Esophagus mucosa (tissue), 1 donor: ENCODE data around the gene ARHGAP33. TPM values are rescaled to one million over a fixed set of nuclear protein-coding genes. Genes with fewer than 3 reads are reported as not detected.
"Not testable (repeated sequence)": the region's sequence is repeated elsewhere in the genome, so short reads cannot be mapped to it uniquely, and the experiment has no call there.

ENCODE experiments used
- ATAC-seq: fragments of 200-7000 bp; cut with Tn5 transposase; one replicate; pipeline ENCODE4 v1.9.1; 2020
- total RNA-seq: library from RNA; stranded (reverse); gene quantifications from one replicate; pipeline ENCODE4 v1.2.4, GENCODE V29; 2023
- donor health status: DM: yes; HTN: yes; CAD: no.

The ARHGAP33 gene
- total RNA-seq, 1 donor from 2014 or later, result 3.9 TPM

DNA sequence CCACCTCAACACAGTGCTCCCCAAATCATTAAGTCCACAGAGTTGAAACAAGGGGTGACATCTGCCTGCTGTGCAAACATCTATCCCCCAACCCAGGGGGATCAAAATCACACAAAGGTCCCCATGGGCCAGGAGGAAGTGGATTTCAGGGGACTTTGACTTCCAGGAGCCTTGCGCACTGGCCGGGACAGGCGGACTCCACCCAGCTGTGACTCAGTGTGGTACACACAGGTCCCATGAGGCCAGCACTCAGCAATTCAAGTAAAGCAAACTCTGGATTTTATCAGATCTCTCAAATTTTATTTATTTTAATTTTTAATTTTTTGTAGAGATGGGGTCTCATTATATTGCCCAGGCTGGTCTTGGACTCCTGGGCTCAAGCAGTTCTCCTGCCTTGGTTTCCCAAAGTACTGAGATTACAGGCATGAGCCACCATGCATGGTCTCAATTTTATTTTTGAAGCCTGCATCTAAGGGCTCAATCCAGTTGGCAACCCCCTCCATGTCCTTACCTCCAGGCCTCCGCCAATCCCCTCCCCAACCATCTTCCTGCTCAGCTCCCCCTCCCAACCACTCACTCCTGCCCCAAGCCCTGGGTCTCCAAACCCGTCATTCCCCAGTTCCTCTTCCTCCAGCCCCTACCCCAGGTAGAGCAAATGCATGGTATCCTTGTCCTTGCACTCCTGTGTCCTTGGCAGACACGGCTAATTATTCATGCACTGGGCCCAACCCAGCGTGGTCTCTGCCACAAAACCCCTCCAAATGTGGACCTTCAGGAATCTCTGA, 18.2 kb downstream of the ARHGAP33 start:
- no peak for ATAC-seq

DNA sequence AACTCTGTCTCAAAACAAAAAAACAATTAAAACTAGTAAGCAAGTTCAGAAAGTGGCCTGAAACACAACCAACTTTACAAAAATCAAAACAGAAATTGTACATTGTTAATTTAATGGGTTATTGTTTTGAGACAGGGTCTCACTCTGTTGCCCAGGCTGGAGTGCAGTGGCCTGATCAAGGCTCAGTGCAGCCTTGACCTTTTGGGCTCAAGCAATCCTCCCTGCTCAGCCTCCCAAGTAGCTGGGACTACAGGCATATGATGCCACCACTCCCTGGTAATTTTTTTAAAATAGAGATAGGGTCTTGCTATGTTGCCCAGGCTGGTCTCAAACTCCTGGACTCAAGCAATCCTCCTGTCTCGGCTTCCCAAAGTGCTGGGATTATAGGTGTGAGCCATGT, 20.2 kb downstream of the ARHGAP33 start:
- ATAC-seq, result not testable (repeated sequence)

DNA sequence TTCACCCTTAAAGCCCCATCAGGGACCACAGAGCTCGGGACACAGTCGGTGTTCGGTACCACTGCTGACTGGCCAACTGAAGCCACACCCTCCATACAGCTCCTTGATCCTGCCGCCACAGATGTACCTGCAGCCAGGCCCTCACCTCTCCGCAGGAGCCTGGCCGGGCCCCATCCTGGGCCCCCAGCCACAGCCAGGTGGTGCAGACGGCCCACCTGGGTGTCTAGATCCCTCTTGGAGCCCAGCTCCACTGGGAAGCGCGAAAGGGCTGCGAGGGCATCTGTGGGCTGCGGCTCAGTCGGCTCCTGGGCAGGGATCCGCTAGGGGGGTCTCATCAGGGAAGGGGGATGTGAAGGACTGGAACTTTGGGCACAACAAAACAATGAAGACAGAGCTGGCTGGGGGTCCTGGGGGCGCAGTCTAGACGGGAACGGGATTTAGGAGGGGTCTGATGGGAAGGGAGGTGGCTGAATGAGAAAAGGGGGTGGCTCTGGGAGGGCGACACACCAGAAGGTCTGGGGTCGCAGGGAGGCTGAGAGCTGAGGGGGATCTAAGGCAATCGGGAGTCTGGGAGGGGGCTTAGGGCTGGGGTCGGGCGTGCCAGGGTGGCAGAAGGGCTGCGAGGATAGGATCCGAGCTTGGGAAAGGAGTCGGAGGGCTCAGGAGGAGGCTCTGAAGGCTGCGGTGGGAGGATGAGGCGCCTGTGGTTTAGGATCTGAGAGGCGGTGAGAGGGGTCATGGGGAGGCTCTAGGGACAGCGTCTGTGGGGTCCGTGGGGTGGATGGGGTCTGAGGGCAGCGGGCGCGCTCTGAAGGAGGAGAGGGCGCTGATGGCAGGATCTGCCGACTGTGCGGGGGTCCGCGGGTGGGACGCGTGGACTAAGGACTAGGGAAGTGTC, 21.5 kb downstream of the ARHGAP33 start:
- peak; percentile 19 for ATAC-seq

DNA sequence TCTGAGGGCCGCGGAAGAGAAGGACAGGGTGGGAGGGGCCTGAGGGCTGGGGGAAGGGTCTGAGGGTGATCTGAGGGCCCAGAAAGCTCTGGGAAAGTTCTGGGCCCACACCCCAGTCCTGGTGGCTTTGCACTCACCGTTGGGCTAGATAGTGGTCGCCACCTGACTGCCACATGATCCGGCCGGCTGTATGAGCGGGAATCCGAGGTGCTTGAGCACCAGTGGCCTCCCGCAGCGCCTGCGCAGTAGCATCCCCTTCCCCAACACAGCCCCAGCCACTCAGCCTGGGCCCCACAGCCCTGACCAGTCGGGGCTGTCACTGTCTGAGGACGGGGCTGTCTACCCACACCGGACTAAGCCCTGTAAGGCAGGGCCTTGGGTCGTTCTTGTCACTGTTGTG, 22.3 kb downstream of the ARHGAP33 start:
- no peak for ATAC-seq

DNA sequence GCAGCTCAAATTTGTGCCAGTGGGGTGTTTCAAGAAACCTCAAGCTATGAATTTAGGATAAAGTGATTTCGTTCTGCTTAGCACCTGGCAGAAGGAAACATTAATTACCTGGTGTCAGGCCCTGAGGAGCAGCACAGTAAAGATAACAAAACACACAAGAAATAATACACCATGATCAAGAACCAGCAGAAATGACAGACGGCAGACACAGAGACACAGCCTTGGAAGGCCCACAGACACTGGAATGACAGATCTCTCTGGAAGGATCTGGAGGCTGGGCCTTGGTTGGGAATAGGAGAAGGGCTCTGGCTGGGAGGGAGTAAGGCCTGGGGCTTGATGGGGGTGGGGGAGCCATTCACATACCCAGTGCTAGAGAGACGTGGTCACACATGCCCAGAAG, 26.5 kb downstream of the ARHGAP33 start:
- no peak for ATAC-seq

DNA sequence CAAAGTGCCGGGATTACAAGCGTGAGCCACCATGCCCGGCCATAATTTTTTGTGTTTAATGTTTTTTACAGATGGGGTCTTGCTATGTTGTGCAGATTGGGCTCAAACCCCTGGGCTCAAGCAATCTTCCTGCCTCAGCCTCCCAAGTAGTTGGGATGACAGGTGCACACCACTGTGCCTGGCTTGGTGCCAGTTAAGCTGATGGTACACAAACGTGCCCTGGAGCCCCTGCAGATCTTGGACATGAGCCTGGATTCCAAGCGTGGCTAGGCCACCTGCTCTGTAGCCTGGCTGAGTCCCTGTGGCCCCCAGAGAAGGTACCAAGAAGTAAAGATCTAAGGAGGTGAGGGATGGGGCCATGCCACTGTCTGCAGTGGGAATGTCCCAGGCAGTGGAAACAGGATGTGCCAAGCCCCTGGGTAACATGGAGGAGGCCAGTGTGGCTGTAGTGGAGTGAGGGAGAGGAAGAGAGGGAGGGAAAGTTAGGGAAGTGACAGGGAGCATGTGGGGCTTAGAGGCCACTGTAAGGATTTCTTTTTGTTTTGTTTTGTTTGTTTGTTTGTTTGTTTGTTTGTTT, 30.2 kb downstream of the ARHGAP33 start:
- no peak for ATAC-seq

DNA sequence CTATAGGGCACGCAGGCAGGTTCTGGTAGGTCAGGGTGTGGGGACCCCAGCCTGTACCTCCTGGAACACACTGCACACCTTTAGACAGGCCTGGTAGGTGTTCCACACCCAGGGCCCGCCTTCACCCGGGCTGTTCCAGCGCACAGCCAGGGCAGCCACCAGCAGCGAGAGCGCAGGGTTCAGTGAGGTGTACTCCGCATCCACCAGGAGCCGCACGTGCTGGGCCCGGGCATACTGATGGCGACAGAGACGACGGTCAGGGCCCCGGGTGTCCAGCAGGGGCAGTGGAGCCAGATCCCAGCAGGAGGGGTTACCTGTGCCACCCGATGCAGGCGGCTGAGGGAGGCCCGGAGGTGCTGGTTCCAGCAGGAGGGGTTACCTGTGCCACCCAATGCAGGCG, 31.2 kb downstream of the ARHGAP33 start:
- no peak for ATAC-seq

DNA sequence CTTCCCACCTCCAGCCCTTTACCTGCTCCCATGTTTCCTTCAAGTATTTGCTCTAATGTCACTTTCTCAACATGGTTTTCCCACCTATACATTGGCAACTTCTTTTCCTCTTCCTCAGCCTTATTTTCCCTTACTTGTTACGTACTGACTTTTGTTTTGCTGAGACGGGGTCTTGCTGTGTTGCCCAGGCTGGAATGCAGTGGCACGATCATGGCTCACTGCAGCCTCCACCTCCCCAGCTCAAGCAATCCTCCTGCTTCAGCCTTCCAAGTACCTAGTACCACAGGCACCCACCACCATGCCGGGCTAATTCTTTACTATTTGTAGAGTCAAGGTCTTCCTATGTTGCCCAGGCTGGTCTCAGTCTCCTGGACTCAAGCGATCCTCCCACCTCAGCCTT, 32.3 kb downstream of the ARHGAP33 start:
- ATAC-seq, result no peak

DNA sequence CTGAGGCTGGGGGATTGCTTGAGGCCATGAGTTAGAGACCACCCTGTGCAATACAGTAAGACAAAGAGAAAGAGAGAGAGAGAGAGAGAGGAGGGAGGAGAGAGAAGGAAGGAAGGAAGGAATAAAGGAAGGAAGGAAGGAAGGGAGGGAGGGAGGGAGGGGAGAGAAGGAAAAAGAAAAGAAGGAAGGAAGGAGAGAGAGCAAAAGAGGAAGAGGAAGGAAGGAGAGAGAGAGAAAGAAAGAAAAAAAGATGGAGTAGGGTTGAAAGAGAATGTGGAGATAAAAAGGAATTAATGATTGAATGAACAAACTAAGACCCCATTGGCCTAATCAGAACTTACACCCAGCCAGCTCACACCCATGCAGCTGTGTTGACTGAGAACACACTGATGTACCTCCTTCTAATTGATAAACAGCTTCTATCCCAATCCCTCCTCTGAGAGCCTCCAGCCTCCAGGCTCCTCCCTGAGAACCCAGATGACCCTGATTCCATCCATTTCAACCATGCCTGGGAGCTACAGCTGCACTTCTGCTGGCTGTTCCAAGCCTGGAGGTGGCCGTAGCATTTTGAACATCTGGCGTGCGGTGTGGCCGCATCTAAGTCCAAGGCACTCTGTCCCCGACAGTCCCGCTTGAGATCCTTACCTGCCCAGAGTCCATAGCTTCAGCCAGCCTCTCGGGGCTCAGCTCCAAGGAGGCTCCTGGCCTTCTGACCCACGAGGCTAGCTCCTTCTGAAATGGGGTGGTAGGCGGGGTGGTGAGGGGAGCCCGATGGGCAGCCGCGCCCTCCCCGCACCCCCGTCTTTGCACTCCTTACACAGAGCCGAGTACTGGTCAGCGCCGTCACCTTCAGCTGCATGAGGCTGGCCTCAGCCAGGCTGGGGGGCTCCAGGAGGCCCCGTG, 36.2 kb downstream of the ARHGAP33 start:
- ATAC-seq, result no peak

DNA sequence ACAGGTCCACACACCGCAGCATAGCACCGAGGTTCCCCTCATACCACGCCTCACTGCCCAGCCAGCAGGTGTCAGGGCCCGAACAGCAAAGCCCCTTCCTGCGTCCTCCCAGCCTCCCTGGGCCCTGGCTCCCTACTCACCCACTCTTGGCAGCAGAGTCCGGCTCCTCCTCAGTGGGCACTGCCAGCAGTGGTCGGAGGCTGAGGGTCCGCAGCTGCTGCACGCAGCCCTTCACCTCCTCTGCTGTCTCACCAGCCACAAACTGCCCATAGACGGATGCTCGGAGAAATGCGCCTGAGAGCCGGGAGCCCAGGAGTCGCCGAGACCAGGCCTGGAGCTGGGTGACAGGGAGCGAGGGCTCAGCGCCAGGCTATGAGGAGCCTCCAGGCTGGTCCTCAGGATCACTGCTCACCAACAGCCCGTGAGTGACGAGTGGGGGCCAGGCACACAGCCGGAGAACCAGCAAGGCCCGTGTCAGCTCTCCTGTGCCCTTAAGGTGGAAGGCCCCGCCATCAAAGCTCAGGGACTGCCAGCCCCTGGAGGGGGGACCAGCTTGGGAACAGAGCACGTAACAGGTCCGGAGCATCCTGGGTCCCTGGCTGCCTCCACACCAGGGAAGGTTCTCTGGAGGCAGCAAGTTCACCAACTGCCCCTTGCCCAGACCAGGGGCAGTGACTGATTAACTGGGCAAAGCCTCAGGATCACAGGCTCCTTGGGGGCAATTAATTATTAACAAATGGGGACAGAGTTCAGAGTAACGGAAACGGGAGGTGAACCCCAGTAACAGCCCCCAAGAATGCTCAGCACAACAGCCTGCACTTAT, 37.1 kb downstream of the ARHGAP33 start, which contains the start of gene PRODH2:
Gene PRODH2, minus strand, starts transcription at position 626 of the 823 bp plus-strand sequence. Its CDS starts 40 bp downstream, at position 586.
- peak; percentile 15 for ATAC-seq

DNA sequence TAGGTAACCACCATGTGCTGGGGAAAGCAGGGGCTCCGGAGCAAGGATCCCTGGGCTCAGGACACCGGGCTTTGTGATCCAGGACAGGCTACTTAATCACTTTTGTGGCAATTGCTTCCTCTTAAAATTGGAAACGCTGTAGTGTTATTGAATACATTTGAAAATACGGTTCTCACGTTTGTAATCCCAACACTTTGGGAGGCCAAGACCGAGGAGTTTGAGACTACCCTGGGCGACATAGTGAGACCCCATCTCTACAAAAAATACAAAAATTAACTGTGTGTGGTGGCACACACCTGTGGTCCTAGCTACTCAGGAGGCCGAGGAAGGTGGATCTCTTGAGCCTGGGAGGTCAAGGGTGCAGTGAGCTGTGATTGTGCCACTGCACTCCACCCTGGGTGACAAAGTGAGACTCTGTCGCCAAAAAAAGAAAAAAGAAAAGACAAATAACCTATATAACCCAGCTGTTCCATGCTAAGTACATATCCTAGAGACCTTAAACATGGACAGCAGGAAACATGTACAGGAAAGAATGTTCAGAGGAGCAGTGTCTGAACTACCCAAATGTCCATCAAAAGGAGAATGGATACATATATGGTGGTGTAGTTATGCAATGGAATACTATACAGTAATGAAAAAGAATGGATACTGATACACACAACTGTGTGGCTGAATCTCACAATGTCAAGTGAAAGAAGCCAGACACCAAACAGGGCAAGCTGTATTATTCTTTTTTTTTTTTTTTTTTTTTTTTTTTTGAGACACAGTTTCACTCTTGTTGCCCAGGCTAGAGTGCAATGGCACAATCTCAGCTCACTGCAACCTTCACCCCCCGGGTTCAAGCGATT, 37.9 kb downstream of the ARHGAP33 start:
- no peak for ATAC-seq

DNA sequence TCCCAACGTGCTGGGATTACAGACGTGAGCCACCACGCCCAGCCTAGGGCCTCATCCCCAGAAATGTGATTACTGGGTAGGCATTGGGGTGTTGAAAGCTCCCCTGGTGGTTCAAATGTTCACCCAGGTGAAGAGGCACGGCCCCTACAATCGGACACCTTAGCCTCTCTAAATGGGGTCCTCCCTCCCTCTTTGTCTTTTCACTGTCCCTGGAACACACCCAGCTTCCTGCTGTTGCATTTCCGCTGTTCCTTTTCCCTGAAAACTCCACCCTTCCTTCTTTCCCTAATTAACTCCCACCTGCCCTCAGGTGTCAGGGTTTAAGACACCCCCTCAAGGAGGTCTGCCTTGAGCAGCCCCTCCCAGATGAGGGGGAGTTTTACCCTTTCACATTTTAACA, 40.9 kb downstream of the ARHGAP33 start:
- no peak for ATAC-seq

DNA sequence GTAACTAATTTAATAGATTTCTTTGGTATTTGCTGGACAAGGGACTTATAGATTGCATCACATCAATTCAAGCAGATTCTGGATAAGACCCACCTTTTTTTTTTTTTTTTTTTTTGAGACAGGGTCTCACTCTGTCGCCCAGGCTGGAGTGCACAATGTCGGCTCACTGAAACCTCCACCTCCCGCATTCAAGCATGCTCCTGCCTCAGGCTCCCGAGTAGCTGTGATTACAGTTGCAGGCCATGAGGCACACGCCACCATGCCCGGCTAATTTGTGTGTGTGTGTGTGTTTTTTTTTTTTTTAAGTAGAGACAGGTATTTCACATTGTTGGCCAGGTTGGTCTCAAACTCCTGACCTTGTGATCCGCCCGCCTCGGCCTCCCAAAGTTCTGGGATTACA, 41.5 kb downstream of the ARHGAP33 start:
- no peak for ATAC-seq

DNA sequence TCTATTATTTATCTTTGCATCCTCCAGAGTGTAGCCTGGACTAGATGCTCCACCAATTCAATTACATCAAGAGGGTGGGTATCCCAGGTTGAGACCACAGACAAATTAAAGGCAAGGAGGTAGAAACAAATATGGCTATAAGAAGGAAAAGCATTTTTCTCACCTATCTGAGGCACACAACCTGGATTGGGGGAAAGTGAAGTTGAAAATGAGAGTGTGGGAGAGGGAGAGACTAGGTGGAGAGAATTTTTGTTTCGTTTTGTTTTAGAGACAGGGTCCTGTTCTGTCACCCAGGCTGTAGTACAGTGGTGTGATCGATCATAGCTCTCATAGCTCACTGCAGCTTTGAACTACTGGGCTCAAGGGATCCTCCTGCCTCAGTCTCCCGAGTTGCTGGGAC, 43.1 kb downstream of the ARHGAP33 start:
- no peak for ATAC-seq

DNA sequence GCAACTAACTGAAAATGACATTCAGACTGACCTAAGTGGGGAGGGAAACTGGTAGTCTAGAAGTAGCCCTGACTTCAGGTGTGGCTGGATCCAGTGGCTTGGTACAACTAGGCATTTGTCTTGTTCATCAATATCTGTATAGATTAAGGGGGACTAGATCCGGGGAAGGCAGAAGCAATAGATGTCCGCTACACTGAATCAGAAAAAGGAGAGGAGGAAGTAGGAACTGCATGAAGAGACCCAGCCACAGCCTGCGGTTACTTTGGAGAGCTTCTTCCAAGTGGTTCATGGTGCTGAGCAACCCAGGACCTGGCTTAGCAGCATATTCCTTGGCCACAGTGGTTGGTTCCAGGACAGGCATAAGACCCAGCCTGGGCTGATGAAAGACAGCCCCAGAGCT, 47.2 kb downstream of the ARHGAP33 start:
- ATAC-seq, result no peak

DNA sequence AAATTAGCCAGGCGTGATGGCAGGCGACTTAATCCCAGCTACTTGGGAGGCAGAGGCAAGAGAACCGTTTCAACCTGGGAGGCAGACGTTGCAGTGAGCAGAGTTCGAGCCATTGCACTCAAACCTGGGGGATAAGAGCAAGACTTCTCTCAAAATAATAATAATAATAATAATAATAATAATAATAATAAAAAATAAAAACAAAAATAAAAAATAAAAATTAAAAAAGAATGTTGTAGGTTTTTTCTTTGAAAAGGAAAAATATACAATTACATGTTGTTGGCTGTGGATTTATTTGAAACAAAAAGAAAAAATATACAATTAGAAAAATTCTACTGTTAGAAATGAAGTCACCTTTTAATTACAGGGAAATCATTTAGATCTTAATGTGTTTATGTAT, 48.8 kb downstream of the ARHGAP33 start:
- no peak for ATAC-seq

DNA sequence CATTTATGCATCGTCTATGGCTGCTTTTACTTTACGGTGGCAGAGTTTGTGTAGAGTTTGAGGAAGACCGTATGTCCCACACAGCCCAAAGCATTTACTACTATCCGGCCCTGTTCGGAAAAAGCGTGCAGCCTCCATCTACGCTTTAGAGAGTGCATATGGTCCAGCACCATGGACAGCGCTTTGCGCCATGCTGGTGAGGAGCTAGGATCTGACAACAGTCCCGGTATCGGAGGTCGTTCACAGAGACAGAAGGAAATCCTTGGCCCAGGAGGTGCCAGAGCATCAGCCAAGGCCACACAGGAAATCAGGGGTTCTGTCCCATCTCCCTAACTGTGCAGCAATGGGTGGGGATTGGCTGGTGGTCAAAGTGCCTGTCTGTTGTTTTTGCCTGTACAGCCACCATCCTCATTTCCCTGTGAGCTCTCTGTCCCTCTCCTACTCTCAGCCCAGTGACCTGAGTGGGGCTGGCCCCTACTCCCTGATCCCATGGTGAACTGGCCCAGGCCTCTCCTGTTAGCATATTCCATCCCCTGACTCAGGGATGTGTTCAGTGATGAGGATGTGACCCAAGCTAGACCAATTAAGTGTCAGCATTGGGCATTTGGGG, 53.4 kb downstream of the ARHGAP33 start:
- peak; percentile 55 for ATAC-seq

DNA sequence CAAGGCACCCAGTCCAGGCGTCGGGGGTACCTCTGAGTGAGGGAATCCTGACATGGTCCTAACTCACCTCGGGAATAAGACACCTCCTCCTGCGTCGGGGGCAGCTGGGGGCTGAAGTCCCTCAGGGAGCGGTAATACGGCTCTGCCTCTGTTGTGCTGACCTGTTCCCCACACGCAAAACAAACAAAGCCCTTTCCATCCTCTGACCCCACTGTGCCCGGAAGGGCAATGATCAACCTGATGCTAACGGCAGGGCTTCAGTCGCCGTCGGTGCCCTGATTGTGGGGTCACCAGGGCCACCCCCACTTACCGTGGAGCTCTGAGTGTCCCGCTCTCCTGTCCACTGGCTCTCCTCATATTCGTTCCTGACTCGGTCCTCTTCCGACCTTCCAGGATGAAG, 55.6 kb downstream of the ARHGAP33 start:
- no peak for ATAC-seq

DNA sequence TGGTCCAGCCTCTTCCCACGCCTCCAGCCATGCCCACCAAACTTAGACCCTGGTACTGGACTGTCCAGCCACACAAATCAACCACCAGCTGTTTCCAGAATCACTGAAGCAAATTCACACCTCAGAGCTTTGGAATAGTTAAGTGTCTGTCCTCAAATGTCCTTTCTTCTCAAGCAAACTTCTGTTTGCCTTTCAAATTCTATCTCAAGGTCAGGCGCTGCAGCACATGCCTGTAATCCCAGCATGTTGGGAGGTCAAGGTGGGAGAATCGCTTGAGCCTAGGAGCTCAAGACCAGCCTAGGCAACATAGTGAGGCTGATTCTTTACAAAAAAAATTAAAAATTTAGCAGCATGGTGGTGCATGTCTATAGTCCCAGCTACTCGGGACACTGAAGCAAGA, 56.7 kb downstream of the ARHGAP33 start:
- no peak for ATAC-seq

DNA sequence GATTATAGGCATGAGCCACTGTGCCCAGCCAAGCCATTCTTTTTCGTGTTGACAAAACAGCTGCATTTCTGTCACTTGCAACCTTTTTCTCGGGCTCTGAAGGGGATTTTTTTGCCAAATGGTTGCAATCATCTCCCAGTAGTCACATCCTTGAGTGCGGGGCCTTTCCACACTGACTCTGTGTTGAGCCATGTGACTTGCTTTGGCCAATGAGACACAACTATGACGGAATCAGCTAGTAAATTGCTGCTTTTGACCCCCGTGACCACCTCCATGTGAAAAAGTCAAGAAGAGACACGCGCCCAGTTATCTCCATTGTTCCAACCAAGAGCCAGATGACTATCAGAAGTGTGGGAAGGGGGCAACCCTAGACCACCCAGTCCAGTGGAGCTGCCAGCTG, 58.6 kb downstream of the ARHGAP33 start:
- no peak for ATAC-seq
